Measurements from ENCODE around the gene CLIP2. TPM values are rescaled to one million over a fixed set of nuclear protein-coding genes. Genes with fewer than 3 reads are reported as not detected.
"Not testable (repeated sequence)": the region's sequence is repeated elsewhere in the genome, so short reads cannot be mapped to it uniquely, and the experiment has no call there.

CLIP2 gene
- total RNA-seq, 4 donors from 2014 or later = 84.5 to 157 (median 111) TPM

- no peaks in the 10 kb centered on the region for H3K36me3 ChIP-seq
- H3K27me3 ChIP-seq = peaks cover 5% of the 10 kb centered on the region
- TF ChIP-seq CTCF (IDR thresholded peaks at IDR 0.05) (no peak), POLR2A (IDR thresholded peaks at IDR 0.05) (no peak), EP300 (IDR thresholded peaks at IDR 0.05; ENCODE audit: low read depth) (no peak), POLR2AphosphoS5 (IDR thresholded peaks at IDR 0.05) (no peak)
- H3K4me1 ChIP-seq = peaks cover 0 to 6% (median 1%) of the 10 kb centered on the region in 4 donors
- no peaks in the 10 kb centered on the region for H3K9me3 ChIP-seq
- no peak for DNase-seq
- no peak overlapping the region for H3K27ac ChIP-seq
- intact Hi-C loops (cut with DNase I; ENCODE audit: low total_unique reads) (loop anchor here (10.0 kb wide), 1 partner anchor 147 kb away; no protein-coding TSS in a partner anchor), in situ Hi-C loops (cut with MboI; ENCODE audit: low pct_ligation_motif_present in 1 of 4, low pct_unique_long_range_greater_than_20kb in 1 of 4, low sequenced_read_pairs in 3 of 4) (loop anchor here in 2 of 4 donors (25.0 kb wide), 2 partner anchors 356 to 619 kb away; no protein-coding TSS in a partner anchor)
- WGBS, 2 donors (ENCODE audit: low coverage in 1 of 2) = 66% methylated on average over 8 of the region's 8 CpGs; no CpG with 5 or more reads in 1 of the 2 donors
- no peak overlapping the region for H3K4me3 ChIP-seq
Measured at GRCh38 chr7:74418076-74418475, 128.9 kb downstream of the CLIP2 start.

DNA sequence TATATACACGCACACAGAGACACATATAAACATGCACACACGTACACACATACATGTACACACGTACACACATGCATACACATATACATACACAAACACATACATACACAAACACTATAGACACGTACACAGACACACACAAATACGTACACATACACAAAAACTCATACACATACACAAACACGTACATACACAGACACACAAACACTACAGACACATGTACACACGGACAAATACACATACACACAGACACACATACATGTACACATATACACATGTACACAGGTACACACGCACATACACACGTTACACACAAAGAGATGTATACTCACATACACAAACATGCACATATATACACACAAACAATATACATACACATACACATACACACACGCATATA, 129.3 kb downstream of the CLIP2 start:
- intact Hi-C loops (cut with DNase I; ENCODE audit: low total_unique reads) (loop anchor here (10.0 kb wide), 1 partner anchor 146 kb away; no protein-coding TSS in a partner anchor), in situ Hi-C loops (cut with MboI; ENCODE audit: low pct_ligation_motif_present in 1 of 4, low pct_unique_long_range_greater_than_20kb in 1 of 4, low sequenced_read_pairs in 3 of 4) (loop anchor here in 2 of 4 donors (25.0 kb wide), 2 partner anchors 356 to 619 kb away; no protein-coding TSS in a partner anchor)
- H3K27me3 ChIP-seq = no peaks in the 10 kb centered on the region
- 79 to 97% methylated on average over 7 to 10 of the region's 10 CpGs for WGBS, 2 donors (ENCODE audit: low coverage in 1 of 2)
- no peak overlapping the region for H3K27ac ChIP-seq
- no peak for TF ChIP-seq POLR2AphosphoS5 (IDR thresholded peaks at IDR 0.05)
- no peak for TF ChIP-seq EP300 (IDR thresholded peaks at IDR 0.05; ENCODE audit: low read depth)
- TF ChIP-seq POLR2A (IDR thresholded peaks at IDR 0.05) = no peak
- no peak for TF ChIP-seq CTCF (IDR thresholded peaks at IDR 0.05)
- H3K9me3 ChIP-seq = no peaks in the 10 kb centered on the region
- H3K4me3 ChIP-seq = no peak overlapping the region
- peaks cover 0 to 6% (median 1%) of the 10 kb centered on the region in 4 donors for H3K4me1 ChIP-seq
- no peak for DNase-seq
- no peaks in the 10 kb centered on the region for H3K36me3 ChIP-seq

DNA sequence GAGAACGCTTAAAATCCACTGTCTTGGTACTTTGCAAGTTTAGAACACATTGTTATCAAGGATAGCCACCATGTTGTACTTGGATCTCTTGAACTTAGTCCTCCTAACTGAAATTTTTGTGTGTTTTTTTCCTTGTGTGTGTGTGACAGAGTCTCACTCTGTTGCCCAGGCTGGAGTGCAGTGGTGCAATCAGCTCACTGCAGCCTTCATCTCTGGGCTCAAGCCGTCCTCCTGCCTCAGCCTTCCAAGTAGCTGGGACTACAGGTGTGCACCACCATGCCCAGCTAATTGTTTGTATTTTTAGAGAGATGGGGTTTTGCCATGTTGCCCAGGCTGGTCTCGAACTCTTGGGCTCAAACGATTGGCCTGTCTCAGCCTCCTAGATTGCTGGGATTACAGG, 130.0 kb downstream of the CLIP2 start:
- intact Hi-C loops (cut with DNase I; ENCODE audit: low total_unique reads) = loop anchor here (10.0 kb wide), 1 partner anchor 146 kb away; no protein-coding TSS in a partner anchor
- H3K36me3 ChIP-seq, DNase-seq, H3K27ac ChIP-seq, H3K27me3 ChIP-seq, H3K9me3 ChIP-seq, H3K4me3 ChIP-seq, H3K4me1 ChIP-seq: not testable (repeated sequence)
- 50 to 73% methylated on average over 2 to 4 of the region's 4 CpGs for WGBS, 2 donors (ENCODE audit: low coverage in 1 of 2)
- in situ Hi-C loops (cut with MboI; ENCODE audit: low pct_ligation_motif_present in 1 of 4, low pct_unique_long_range_greater_than_20kb in 1 of 4, low sequenced_read_pairs in 3 of 4) = loop anchor here in 2 of 4 donors (25.0 kb wide), 2 partner anchors 357 to 618 kb away; no protein-coding TSS in a partner anchor

DNA sequence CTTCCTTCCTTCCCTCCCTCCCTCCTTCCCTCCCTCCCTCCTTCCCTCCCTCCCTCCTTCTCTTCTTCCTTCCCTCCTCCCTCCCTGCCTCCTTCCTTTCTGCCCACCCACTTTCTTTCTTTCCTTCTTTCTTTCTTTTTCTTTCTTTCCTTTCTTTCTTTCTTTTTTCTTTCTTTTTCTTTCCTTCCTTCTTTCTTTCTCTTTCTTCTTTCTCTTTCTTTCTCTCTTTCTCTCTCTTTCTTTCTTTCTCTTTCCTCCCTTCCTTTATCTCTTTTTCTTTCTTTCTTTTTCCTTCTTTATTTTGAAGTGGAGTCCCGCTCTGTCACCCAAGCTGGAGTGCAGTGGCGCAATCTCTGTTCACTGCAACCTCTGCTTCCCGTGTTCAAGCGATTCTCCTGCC, 130.8 kb downstream of the CLIP2 start:
- H3K27me3 ChIP-seq = no peaks in the 10 kb centered on the region
- TF ChIP-seq POLR2AphosphoS5 (IDR thresholded peaks at IDR 0.05) = no peak
- no peak for TF ChIP-seq POLR2A (IDR thresholded peaks at IDR 0.05)
- no peak for TF ChIP-seq CTCF (IDR thresholded peaks at IDR 0.05)
- no peak for TF ChIP-seq EP300 (IDR thresholded peaks at IDR 0.05; ENCODE audit: low read depth)
- no peak overlapping the region for H3K27ac ChIP-seq
- no peak for DNase-seq
- intact Hi-C loops (cut with DNase I; ENCODE audit: low total_unique reads) (no loop called here), in situ Hi-C loops (cut with MboI; ENCODE audit: low pct_ligation_motif_present in 1 of 4, low pct_unique_long_range_greater_than_20kb in 1 of 4, low sequenced_read_pairs in 3 of 4) (loop anchor here in 3 of 4 donors (10.0 to 25.0 kb wide), 3 partner anchors 135 to 617 kb away; no protein-coding TSS in a partner anchor)
- no peaks in the 10 kb centered on the region for H3K9me3 ChIP-seq
- H3K4me3 ChIP-seq = no peak overlapping the region
- peaks cover 0 to 6% (median 1%) of the 10 kb centered on the region in 4 donors for H3K4me1 ChIP-seq
- no peaks in the 10 kb centered on the region for H3K36me3 ChIP-seq
- 90 to 91% methylated on average over 4 of the region's 4 CpGs for WGBS, 2 donors (ENCODE audit: low coverage in 1 of 2)

Measured in transverse colon (tissue), 4 donors.